Left cardiac atrium (tissue), 4 donors: Measurements from ENCODE around the gene KCNN3. TPM values are rescaled to one million over a fixed set of nuclear protein-coding genes. Genes with fewer than 3 reads are reported as not detected.
A peak's percentile ranks its signal among the peaks of the same experiment; 100 is the strongest.

Experiments
- ATAC-seq, 2 donors: fragments of 200-7000 bp; cut with Tn5 transposase; one replicate each; pipeline ENCODE4 v1.9.1; 2020; ENCODE audit warnings: mild to moderate bottlenecking in 2 of 2, moderate library complexity in 2 of 2
- DNase-seq: peaks from one replicate; pipeline ENCODE4 v3.0.0-alpha.2; 2020
- intact Hi-C, 2 donors: fragments of 100-400 bp; cut with DNase I; formaldehyde crosslinking; loops; one replicate each; pipeline versions ENCODE4 v1.14.1 to v1.15.1; 2022 to 2023
- total RNA-seq, 2 donors: library from RNA; stranded (reverse); fragmentation: NEBNext Ultra II Directional; extraction: Animal tissue kit (Norgen Biotek cat#: 25700); gene quantifications; one replicate each; pipeline ENCODE4 v1.2.1, GENCODE V29; 2021
- donor health status: DM: no; HTN: yes; CAD: no.
- donor health status: DM: no; HTN: yes; CAD: no; lungs with severe emphysema.
- donor health status: DM: yes; HTN: yes; CAD: no.
- donor health status: Dilated cardiomyopathy.

Gene KCNN3
- total RNA-seq, 2 donors from 2014 or later, result 3.2 to 4.6 TPM

- no peak for ATAC-seq
- intact Hi-C loops, result no loop called here
- no peak for DNase-seq
Observed at GRCh38 chr1:154735061-154735803, 134.8 kb downstream of the KCNN3 start.

- DNase-seq (no peak), ATAC-seq (no peak)
- intact Hi-C loops, result no loop called here
Observed at GRCh38 chr1:154733621-154734020, 136.5 kb downstream of the KCNN3 start.

GRCh38 chr1:154730986-154731489 is 139.0 kb downstream of the KCNN3 start:
- intact Hi-C loops, result no loop called here
- ATAC-seq (peak in 1 of 2 donors; percentile 22), DNase-seq (no peak)

- peak in 1 of 2 donors; percentile 38 for ATAC-seq
- intact Hi-C loops, result no loop called here
- no peak for DNase-seq
Observed at GRCh38 chr1:154730259-154730658, 139.8 kb downstream of the KCNN3 start.

GRCh38 chr1:154729577-154729976 is 140.5 kb downstream of the KCNN3 start:
- no peak for DNase-seq
- intact Hi-C loops, result no loop called here
- no peak for ATAC-seq

- intact Hi-C loops, result no loop called here
- DNase-seq, result no peak
- peak; percentile 49 to 66 for ATAC-seq
Observed at GRCh38 chr1:154729031-154729442, 141.0 kb downstream of the KCNN3 start.

- no peak for ATAC-seq
- intact Hi-C loops, result no loop called here
- DNase-seq, result no peak
Observed at GRCh38 chr1:154726896-154727753, 143.0 kb downstream of the KCNN3 start.

GRCh38 chr1:154726443-154726842 is 143.6 kb downstream of the KCNN3 start:
- intact Hi-C loops, result no loop called here
- peak in 1 of 2 donors; percentile 32 for ATAC-seq

GRCh38 chr1:154725865-154726264 is 144.2 kb downstream of the KCNN3 start:
- intact Hi-C loops, result no loop called here
- ATAC-seq, result no peak
- no peak for DNase-seq

More at GRCh38 chr1:154726443-154726842, 143.6 kb downstream of the KCNN3 start:
- DNase-seq, result no peak

- no peak for DNase-seq
- intact Hi-C loops, result no loop called here
- ATAC-seq, result no peak
Observed at GRCh38 chr1:154720328-154721297, 149.5 kb downstream of the KCNN3 start.

- no peak for DNase-seq
- ATAC-seq, result no peak
- intact Hi-C loops, result no loop called here
Observed at GRCh38 chr1:154719586-154720327, 150.3 kb downstream of the KCNN3 start.

GRCh38 chr1:154718566-154718965 is 151.5 kb downstream of the KCNN3 start:
- no peak for DNase-seq
- intact Hi-C loops, result no loop called here
- ATAC-seq, result no peak

- DNase-seq, result no peak
- no peak for ATAC-seq
- intact Hi-C loops, result no loop called here
Observed at GRCh38 chr1:154717528-154717924, 152.6 kb downstream of the KCNN3 start.

GRCh38 chr1:154716614-154717527 is 153.2 kb downstream of the KCNN3 start:
- ATAC-seq, result peak; percentile 26 to 36
- no peak for DNase-seq
- intact Hi-C loops, result no loop called here

GRCh38 chr1:154716011-154716410 is 154.1 kb downstream of the KCNN3 start:
- no peak for DNase-seq
- intact Hi-C loops, result no loop called here
- ATAC-seq, result peak; percentile 67 to 73

GRCh38 chr1:154715385-154715784 is 154.7 kb downstream of the KCNN3 start:
- no peak for ATAC-seq
- DNase-seq, result no peak
- intact Hi-C loops, result no loop called here

GRCh38 chr1:154714638-154715037 is 155.4 kb downstream of the KCNN3 start:
- intact Hi-C loops, result no loop called here
- peak; percentile 38 to 61 for ATAC-seq
- DNase-seq, result no peak
